Measurements from ENCODE around the gene RGP1. TPM values are rescaled to one million over a fixed set of nuclear protein-coding genes. Genes with fewer than 3 reads are reported as not detected.

RGP1 gene, protein sequence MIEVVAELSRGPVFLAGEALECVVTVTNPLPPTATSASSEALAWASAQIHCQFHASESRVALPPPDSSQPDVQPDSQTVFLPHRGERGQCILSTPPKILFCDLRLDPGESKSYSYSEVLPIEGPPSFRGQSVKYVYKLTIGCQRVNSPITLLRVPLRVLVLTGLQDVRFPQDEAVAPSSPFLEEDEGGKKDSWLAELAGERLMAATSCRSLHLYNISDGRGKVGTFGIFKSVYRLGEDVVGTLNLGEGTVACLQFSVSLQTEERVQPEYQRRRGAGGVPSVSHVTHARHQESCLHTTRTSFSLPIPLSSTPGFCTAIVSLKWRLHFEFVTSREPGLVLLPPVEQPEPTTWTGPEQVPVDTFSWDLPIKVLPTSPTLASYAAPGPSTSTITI
- total RNA-seq (10 to 100 TPM; 32.3 to 51.0 (median 37.4) TPM), polyA plus RNA-seq (10 to 100 TPM; 10.7 to 34.6 (median 24.0) TPM)
- long read RNA-seq, donor 1, full-length matches to known transcripts, result 1 of 21 reads
- long read RNA-seq, donor 1, partial matches to known transcripts, result 1 of 21 reads
- long read RNA-seq, donor 1, other reads (novel, unspliced or antisense), result 19 of 21 reads
- long read RNA-seq, donor 2, full-length matches to known transcripts, result 8 of 46 reads
- long read RNA-seq, donor 2, partial matches to known transcripts, result 7 of 46 reads
- long read RNA-seq, donor 2, other reads (novel, unspliced or antisense), result 31 of 46 reads

GRCh38 chr9:35748858-35749514 lies at the start of gene RGP1, which contains the start of gene GBA2:
TSS of gene RGP1 (plus strand) at chr9:35749287. CDS start at chr9:35749756, 469 bp downstream.
TSS of gene GBA2 (minus strand) at chr9:35749228. CDS start at chr9:35748704, 524 bp downstream.
- intact Hi-C loops (cut with DNase I), result loop anchor here in 1 of 2 donors (2.0 kb wide), 1 partner anchor 14 kb away; no protein-coding TSS in a partner anchor
- peak within 1 kb of the TSS; percentile 90 for H3K27ac ChIP-seq
- no peaks in the 10 kb centered on the region for H3K9me3 ChIP-seq
- TF ChIP-seq CTCF (IDR thresholded peaks at IDR 0.05), result no peak
- H3K4me1 ChIP-seq, result peaks cover 42% of the 10 kb centered on the region
- 0% methylated on average over 43 to 69 of the region's 69 CpGs for WGBS, 3 donors
- H3K27me3 ChIP-seq (ENCODE audit: insufficient read depth in 3 of 3, low read length in 2 of 3), result no peaks in the 10 kb centered on the region
- H3K36me3 ChIP-seq (ENCODE audit: insufficient read depth in 1 of 2, low read depth in 1 of 2), result peaks cover 8 to 64% of the 10 kb centered on the region in 2 donors
- peak; percentile 93 to 95 (median 94) for ATAC-seq
- peak; percentile 88 to 94 for DNase-seq
- peak within 1 kb of the TSS; percentile 93 for H3K4me3 ChIP-seq

DNA sequence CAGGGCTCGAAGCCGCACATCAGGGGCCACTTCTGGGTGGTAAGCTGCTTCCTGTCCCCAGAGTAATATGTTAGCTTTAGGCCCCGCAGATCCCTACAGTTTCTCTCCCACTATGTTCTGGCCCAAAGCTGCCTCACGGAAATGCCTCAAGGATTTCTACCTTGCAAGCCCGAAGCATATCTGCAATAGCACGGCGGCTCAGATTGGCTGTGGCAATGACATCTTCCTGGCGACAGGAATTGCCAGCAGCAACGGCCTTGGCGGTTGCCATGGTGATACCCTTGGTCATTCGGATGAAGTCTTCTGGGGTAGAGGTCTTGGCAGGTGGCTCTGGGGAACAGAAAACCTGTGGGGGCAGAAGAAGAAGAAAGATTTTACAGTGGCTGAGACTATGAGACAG lies 49.1 kb upstream of the RGP1 start:
- DNase-seq (peak in 1 of 2 donors; percentile 24), ATAC-seq (no peak)
- 87 to 92% (median 90%) methylated on average over 11 of the region's 11 CpGs for WGBS, 3 donors
- Histone ChIP-seq H3K27me3 (ENCODE audit: insufficient read depth in 3 of 3, low read length in 2 of 3) (no peaks in the 10 kb centered on the region), H3K4me1 (peaks cover 8% of the 10 kb centered on the region), H3K36me3 (ENCODE audit: insufficient read depth in 1 of 2, low read depth in 1 of 2) (peaks cover 26 to 95% of the 10 kb centered on the region in 2 donors), H3K9me3 (no peaks in the 10 kb centered on the region), H3K4me3 (no peak overlapping the region), H3K27ac (no peak overlapping the region)
- TF ChIP-seq CTCF (IDR thresholded peaks at IDR 0.05), result no peak
- intact Hi-C loops (cut with DNase I), result loop anchor here in 1 of 2 donors (10.0 kb wide), 1 partner anchor 295 kb away; no protein-coding TSS in a partner anchor

DNA sequence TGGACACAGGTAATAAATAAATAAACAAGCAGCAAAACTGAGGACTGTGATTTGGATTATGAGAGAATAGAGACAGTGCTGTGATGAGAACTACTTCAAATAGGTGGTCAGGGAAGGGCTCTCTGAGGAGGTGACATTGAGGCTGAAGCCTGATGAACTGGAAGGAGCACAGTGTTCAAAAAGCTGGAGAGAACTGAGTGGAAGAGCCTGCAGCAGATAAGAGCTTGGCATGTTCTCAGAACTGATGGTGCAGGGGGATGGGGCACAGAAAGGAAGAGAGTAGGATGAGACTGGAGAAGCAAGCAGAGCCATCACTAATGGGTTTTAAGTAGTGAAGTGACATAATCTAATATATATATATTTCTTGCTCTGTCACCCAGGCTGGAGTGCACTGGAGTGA lies 48.1 kb upstream of the RGP1 start:
- Histone ChIP-seq H3K9me3 (no peaks in the 10 kb centered on the region), H3K4me3 (no peak overlapping the region), H3K4me1 (peaks cover 3% of the 10 kb centered on the region), H3K27ac (no peak overlapping the region), H3K27me3 (ENCODE audit: insufficient read depth in 3 of 3, low read length in 2 of 3) (no peaks in the 10 kb centered on the region), H3K36me3 (ENCODE audit: insufficient read depth in 1 of 2, low read depth in 1 of 2) (peaks cover 26 to 100% of the 10 kb centered on the region in 2 donors)
- TF ChIP-seq CTCF (IDR thresholded peaks at IDR 0.05), result no peak
- intact Hi-C loops (cut with DNase I), result loop anchor here in 1 of 2 donors (10.0 kb wide), 1 partner anchor 296 kb away; no protein-coding TSS in a partner anchor
- ATAC-seq (no peak), DNase-seq (no peak)

DNA sequence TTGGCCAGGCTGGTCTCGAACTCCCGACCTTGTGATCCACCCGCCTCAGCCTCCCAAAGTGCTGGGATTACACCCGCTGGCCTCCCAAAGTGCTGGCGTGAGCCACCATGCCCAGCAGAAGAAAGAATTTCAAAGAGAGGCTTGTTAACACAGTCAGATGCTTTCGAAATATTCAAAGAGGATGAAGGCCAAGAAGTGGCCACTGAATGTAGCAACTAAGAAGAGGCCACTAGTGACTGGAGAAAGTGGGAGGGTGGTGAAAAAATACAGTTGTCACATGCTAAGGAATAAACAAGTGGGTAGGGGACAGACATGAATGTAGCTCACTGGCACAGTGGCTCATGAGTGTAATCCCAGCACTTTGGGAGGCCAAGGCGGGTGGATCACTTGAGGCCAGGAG lies 46.4 kb upstream of the RGP1 start:
- peak in 1 of 2 donors; percentile 4 for DNase-seq
- Histone ChIP-seq H3K4me3 (no peak overlapping the region), H3K27me3 (ENCODE audit: insufficient read depth in 3 of 3, low read length in 2 of 3) (no peaks in the 10 kb centered on the region), H3K36me3 (ENCODE audit: insufficient read depth in 1 of 2, low read depth in 1 of 2) (peaks cover 36 to 100% of the 10 kb centered on the region in 2 donors), H3K27ac (no peak overlapping the region), H3K9me3 (no peaks in the 10 kb centered on the region), H3K4me1 (no peaks in the 10 kb centered on the region)
- TF ChIP-seq CTCF (IDR thresholded peaks at IDR 0.05), result no peak
- 93 to 99% (median 96%) methylated on average over 7 of the region's 7 CpGs for WGBS, 3 donors
- ATAC-seq, result no peak
- intact Hi-C loops (cut with DNase I), result loop anchor here in 1 of 2 donors (10.0 kb wide), 1 partner anchor 298 kb away; no protein-coding TSS in a partner anchor

Data from psoas muscle (tissue), 8 donors.